Activated CD8-positive, alpha-beta memory T cell treated with anti-CD3 and anti-CD28 coated beads, Interleukin-2, amount 50 U/mL, for 48 hours (primary cell): ENCODE results near the gene NT5C1B.

Experiments used
- DNase-seq: peaks from one replicate; pipeline ENCODE4 v3.0.0-alpha.2; 2020

NT5C1B gene

DNA sequence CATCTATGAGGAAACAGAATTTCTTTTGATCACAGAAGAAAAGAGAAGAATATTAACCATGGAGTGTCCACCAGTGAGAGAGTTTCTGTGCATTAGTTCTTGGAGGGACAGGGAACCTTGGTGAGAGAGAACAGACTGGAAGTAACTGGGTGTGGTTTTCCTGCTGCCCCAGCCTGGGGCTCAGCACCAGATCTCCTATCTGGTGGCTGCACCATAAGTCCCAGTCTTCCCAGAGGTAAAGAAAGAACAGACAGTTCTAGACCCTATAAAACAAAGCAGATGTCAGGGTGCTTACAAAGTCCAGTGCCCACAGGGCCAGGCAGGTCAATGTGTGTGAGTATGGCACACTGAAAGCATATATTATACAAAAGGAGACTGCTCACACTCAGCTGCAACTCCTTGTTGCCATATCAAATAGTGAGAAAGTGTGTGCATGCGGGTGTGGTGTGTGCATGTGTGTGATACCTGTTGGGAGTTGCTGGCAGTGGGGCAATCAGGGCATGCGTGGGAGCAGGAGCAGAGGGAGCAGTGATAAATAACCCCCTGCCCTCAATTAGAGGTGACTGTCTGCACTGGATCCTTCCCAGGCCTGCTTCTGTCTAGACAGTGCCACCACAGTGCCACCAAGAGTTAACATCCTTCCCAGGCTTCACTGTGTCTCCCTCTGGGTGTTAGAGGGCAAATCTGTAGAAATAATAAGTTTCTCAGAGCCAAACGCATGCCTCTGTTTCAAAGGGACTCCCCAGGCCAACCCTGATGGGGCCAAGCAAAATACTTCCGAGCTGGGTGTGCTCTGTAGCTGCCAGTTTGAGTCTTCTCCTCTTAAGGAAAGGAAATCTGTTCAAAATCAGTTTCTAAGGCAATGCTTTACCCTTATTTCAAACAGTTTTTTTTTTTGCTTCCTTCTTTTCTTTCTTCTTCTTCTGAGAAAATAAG is 74.6 kb downstream of the NT5C1B start:
- no peak for DNase-seq
